Right kidney (tissue), 1 donor: ENCODE results near the gene FIBIN.
"Not testable (repeated sequence)": the region's sequence is repeated elsewhere in the genome, so short reads cannot be mapped to it uniquely, and the experiment has no call there.

Experiments used
- DNase-seq: peaks from one replicate; pipeline ENCODE4 v3.0.0-alpha.2; 2016

Gene FIBIN

GRCh38 chr11:26974996-26975395, 18.9 kb upstream of the FIBIN start:
- DNase-seq, result no peak

DNA sequence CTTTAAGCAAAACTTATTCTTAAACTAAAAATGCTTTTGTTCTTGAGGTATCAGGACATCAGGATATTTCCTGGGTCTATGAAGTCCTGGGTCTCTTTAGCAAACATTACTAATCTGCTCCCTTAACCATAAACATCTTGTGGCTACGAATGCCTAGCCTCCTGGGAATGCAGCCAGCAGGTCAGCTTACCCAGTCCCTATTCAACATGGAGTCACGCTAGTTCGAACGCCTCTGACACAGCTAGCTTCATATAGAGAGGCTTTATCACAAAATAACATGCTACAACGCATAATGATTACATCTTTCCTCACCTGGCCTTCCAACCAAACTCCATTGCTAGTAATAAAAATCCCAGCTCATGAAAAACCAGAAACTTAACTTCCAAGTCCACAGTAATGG, 17.5 kb upstream of the FIBIN start:
- DNase-seq, result no peak

- DNase-seq, result not testable (repeated sequence)
Measured at GRCh38 chr11:26977209-26977608, 16.7 kb upstream of the FIBIN start.

- DNase-seq, result no peak
Measured at GRCh38 chr11:26983645-26984044, 10.3 kb upstream of the FIBIN start.

DNA sequence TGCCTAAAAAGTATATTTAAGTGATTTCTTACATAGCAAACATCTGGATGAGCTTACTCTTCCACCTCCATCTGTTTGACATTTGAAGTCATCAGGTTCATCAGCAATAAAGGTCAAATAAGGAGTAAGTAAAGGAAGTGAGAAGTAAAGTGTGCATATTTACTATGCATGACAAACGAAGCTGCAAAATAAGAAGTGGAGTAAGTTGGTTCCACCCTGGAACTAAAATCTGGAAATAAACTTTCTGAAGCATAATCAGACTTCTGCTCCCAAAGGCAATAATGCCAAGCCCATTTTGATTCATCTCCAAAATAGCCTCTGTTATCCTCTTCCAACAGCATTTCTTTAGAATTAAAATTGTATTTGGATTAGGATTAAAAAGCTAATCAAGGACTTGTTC, 8.4 kb upstream of the FIBIN start:
- no peak for DNase-seq

GRCh38 chr11:26985943-26986342, 8.0 kb upstream of the FIBIN start:
- DNase-seq, result no peak

DNA sequence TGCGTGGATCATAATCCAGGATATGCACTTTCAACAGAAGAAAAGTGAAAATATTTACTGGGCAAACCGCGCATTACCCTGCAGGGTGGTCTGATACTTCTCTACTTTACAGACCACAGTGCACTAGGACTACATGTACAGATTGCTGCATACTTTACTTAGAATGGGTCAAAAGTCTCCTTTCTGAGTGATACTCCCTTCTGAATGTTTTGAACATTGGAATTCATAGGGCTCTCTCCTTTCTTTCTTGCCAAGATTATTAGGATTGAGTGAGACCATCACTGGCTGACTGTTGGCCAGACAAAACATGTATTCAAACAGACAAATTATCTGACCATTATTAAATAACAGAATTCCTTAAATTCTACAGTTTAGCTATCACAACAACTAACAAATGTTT, 6.6 kb upstream of the FIBIN start:
- DNase-seq, result no peak

- no peak for DNase-seq
Measured at GRCh38 chr11:26987731-26988130, 6.2 kb upstream of the FIBIN start.

DNA sequence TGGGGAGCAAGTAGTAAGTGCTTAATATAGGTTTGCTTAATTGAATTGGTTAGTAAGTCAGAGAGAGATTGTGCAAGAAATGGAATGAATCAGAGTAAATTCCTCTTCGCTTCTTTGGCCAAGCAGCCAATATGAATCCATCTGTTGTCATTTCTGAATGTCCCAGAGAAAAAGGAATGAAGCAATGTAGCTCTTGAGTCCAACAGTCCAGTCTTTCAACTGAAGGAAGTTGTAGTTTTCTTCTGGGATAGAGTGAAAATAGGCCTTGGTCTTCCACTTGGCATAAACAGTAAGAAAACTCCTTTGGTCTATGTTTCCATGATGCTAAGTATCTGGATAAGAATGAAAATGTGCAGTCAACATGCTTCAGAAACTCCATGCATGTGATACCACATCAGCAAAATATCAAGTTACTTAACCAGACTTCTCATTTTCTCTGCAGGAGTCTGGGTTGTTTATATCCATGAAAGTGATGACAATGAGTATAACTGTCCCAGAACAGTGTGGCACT, 1.8 kb upstream of the FIBIN start:
- DNase-seq, result no peak

DNA sequence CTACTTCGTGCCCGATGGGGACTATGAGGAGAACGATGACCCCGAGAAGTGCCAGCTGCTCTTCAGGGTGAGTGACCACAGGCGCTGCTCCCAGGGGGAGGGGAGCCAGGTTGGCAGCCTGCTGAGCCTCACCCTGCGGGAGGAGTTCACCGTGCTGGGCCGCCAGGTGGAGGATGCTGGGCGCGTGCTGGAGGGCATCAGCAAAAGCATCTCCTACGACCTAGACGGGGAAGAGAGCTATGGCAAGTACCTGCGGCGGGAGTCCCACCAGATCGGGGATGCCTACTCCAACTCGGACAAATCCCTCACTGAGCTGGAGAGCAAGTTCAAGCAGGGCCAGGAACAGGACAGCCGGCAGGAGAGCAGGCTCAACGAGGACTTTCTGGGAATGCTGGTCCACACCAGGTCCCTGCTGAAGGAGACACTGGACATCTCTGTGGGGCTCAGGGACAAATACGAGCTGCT, 751 bp downstream of the FIBIN start:
- no peak for DNase-seq

DNA sequence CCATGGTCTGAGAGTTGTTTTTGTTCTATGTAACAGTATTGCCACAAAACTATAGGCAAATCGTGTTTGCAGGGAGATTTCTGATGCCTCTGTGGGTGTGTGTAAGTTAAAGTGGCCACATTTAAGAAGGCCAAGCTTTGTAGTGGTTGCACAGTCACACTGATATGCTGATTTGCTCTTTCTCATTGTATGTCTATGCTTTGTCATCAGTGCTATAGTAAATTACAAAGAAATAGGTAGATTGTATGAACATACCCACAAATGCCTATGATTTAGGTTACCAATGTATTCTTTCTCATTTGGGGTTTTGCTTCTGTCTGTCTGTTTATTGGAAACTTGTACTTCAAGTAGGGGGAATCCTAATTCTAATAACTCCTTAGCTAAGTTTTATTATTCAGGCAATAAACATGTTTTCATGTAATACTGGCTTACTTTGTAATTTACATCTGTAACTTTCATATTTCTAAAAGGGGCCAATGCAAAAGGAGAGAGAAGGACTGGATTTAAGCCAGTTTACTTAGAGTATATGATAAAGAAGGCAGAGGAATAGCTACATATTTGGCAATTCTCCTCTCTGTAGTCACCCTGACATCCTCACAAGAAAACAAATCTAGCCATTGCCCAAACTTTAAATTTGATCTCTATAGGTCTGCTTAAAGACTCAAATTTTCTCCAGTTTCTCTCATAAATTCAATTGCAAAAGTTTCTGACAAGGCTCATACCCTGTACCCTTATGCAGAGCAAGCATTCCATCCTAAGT, 2.0 kb downstream of the FIBIN start:
- no peak for DNase-seq

GRCh38 chr11:26997378-26997777, 3.5 kb downstream of the FIBIN start:
- DNase-seq, result no peak

- not testable (repeated sequence) for DNase-seq
Measured at GRCh38 chr11:27001136-27001730, 7.3 kb downstream of the FIBIN start.

DNA sequence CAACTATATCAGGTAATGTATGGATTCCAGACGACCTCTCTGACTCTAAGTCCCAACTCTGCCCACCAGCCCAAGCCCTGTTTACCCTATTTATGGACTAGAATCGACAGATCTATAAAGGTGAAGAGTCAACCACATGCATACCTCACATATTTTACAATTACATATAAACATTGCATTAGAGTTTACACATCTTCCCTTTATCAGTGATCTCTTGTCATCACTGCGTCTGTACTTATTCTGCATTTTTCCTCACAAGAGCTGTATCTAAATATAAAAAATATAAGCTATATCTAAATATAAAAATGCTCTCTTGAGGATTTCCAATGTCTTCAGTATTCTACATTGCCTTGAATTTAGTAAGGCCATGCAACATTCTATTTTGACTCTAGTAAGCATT, 8.5 kb downstream of the FIBIN start:
- no peak for DNase-seq

DNA sequence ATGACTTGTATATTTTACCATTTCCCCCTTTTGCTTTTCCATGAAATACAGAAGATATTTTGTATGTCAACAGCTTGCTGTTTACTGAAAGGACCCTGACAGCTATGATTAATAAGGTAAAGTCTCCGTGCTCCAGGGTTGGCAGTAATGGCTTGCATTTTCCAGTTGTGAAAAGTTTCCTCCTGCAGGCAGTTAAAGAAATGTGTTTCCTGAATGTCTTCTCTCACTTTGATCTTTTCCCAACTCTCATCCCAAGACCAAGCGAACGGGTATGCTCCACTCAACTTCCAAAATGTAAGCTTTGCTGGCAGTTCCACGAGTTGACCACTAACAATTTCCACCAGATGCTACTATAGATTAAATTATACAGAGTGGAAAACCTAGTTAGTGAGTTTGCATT, 8.9 kb downstream of the FIBIN start:
- no peak for DNase-seq

- DNase-seq, result no peak
Measured at GRCh38 chr11:27004103-27004502, 10.2 kb downstream of the FIBIN start.

DNA sequence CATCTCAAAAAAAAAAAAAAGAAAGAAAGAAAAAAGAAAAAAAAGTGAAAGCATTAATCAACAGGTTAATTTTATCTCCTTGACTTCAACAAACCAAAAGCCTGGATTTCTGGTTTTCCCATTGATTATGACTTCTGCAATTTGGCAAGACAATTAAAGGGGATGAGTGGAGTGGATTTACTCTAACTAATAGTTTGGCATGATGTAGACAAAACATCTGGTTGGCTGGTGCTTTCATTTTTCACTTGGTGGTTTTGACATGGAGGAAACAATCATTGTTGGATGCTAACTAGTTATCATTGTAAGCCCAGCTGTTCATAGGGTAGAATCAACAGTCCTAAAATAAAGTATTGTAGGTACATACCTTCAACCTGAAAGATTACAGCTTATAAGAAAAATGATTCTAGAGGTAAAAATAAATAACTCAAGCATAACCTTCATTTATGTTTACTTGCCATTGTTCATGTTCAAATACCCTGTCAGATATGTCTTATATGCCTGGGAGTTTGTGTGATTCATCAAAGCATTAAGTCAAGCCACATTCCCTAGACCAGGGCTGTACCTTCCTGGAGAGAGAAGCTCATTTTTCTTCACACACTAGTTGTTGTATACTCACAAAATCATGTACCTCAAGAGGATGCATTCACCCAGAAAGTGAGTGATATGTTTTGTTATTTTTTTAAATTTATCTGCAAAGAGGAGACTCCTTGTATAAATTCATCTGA, 15.1 kb downstream of the FIBIN start:
- DNase-seq, result no peak

DNA sequence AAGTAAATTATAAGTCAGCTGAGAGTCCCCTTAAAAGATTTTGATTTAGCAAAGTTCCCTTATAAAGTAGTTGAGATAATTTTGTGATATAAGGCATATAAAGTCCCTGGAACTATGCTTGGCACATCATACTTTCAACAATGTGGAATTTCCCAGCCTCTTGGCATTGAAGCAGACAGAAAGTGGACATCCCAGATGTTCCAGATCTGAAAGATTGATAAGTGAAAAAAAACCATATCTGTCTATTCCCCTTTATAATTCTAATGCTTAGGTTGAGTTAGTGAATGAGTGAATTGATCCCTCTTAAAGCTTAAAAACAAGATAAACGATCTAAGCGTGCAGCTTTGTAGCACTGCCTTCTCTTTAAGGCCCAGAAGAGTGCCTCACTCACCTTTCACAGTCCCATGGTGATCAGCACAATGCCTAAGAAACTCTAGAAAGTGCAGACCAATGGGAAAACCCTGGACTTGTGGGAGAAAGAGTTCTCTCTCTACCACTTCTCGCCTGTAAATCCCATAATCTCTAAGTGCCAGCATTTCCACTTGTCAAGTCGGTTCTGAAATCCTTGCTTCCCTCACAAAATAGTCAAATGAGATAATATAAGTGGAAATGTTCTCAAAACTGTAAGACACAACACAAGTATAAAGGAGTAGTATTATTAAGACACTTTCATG, 17.8 kb downstream of the FIBIN start:
- no peak for DNase-seq

GRCh38 chr11:27012234-27012921, 18.5 kb downstream of the FIBIN start:
- no peak for DNase-seq

DNA sequence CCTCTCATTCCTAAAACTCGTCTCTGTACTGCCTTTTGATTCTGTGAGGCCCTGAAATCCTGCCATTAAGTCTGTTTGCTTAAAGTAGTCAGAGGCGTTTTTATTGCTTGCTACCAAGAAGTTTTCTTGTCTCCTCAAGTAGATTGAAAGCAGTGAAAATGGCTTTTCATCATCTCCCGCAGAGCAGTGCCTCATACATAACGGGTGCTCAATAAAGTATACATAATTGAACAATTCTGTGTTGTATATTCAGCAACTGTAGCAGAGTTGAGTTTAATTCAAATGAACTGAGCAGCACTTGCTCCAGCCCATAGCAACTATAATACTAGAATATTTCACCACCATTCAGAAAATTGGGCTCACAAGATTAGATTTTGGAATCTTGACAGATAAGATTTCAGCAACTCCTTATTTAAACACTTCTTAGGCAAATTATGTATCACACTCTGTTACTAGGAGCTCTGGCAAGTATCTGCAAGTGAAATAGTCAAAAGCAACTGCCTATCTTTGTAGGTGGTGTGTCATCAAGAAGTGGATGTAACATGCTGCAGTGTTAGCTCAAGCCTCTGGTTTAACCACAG, 20.0 kb downstream of the FIBIN start:
- DNase-seq, result no peak

DNA sequence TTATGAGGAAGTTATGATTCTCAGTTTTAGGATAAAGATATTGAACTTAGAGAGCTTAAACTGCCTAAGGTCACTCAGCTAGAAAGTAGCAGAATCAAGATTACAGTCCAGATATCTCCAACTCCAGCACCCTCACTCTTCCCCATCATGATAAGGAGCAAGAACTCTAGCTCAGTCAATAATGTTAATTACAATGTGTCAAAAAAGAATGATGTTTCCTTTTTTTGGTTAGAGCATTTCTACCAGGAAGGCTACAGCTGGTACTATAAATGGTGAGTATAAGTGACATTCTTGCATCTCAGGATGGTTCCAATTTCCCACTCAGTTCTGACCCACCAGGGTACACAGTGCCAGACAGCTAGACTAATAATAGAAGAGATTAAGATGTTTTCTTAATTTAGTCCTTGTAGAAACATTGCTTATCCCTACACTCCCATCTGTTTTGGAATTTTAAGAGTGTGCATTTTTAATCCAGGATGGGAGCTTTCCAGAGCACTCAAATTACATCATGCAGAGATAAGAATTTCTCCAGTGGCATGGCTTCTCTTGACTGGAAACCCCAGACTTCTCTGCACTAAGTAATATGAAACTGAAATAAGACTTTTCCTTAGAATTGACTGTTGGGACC, 25.1 kb downstream of the FIBIN start:
- no peak for DNase-seq
